H1 (cell line): Measurements from ENCODE around the gene ENTPD8. TPM values are rescaled to one million over a fixed set of nuclear protein-coding genes. Genes with fewer than 3 reads are reported as not detected.

Experiments
- CTCF ChIA-PET: fragments of 300-600 bp; sonication (Branson Sonifier 250); formaldehyde crosslinking; loops from one replicate; lab custom pipeline; 2021; ENCODE audit not compliant: partially characterized antibody; lab: Charles Lee
- POLR2A ChIA-PET: fragments of 300-600 bp; sonication (Branson Sonifier 250); formaldehyde crosslinking; loops from one replicate; lab custom pipeline; 2021; ENCODE audit warnings: inconsistent platforms; ENCODE audit not compliant: partially characterized antibody; lab: Charles Lee
- DNase-seq, 2 experiments: peaks; one replicate each; pipeline versions ENCODE4 v3.0.0 to v3.0.0-alpha.2; 2010 to 2022; ENCODE audit warnings: low spot score in 2 of 2, low read depth in 1 of 2, mixed read lengths in 1 of 2
- FAIRE-seq: peaks from 2 replicates; lab custom pipeline; 2011; peaks lifted over from hg19 to GRCh38; lab: Jason Lieb, UNC
- H2AFZ ChIP-seq: 2 replicates; pipeline ENCODE4 v1.8.1; 2012; ENCODE audit warnings: low read length, inconsistent platforms
- H2AK5ac ChIP-seq: 2 replicates; pipeline ENCODE4 v1.6.1; 2013; ENCODE audit warnings: low read depth, low read length
- H2BK120ac ChIP-seq: replicated peaks from 2 replicates; pipeline ENCODE3; 2013; ENCODE audit warnings: low read depth, low read length, inconsistent platforms
- H2BK12ac ChIP-seq: 2 replicates; pipeline ENCODE4 v1.6.1; 2013; ENCODE audit warnings: low read depth, low read length
- H2BK15ac ChIP-seq: 2 replicates; pipeline ENCODE4 v1.6.1; 2013; ENCODE audit warnings: low read length
- H2BK20ac ChIP-seq: 2 replicates; pipeline ENCODE4 v1.6.1; 2013; ENCODE audit warnings: low read length
- H2BK5ac ChIP-seq: 2 replicates; pipeline ENCODE4 v1.6.1; 2013; ENCODE audit warnings: low read depth, low read length
- H3K14ac ChIP-seq: 2 replicates; pipeline ENCODE4 v1.6.1; 2013; ENCODE audit warnings: inconsistent platforms; ENCODE audit not compliant: insufficient read length
- H3K18ac ChIP-seq: 2 replicates; pipeline ENCODE4 v1.6.1; 2013; ENCODE audit warnings: low read length; ENCODE audit errors: extremely low read depth
- H3K23ac ChIP-seq: 2 replicates; pipeline ENCODE4 v1.6.1; 2013; ENCODE audit warnings: inconsistent platforms; ENCODE audit not compliant: insufficient read length
- H3K23me2 ChIP-seq: 2 replicates; pipeline ENCODE4 v1.6.1; 2013; ENCODE audit warnings: low read depth, low read length
- H3K27ac ChIP-seq: 2 replicates; pipeline ENCODE4 v1.6.1; 2011; ENCODE audit warnings: low read depth, low read length, inconsistent platforms
- H3K27me3 ChIP-seq, 4 experiments: replicated peaks in 1 of 4; 1 replicate in 1 of 4; 2 replicates in 3 of 4; pipeline versions ENCODE4 v1.6.1 to v1.8.1; 2011 to 2013; ENCODE audit warnings: low read length in 3 of 4, mild to moderate bottlenecking in 3 of 4, inconsistent platforms in 2 of 4, mixed read lengths in 2 of 4, moderate library complexity in 1 of 4; ENCODE audit not compliant: control insufficient read depth in 3 of 4, insufficient read depth in 3 of 4; ENCODE audit errors: extremely low read depth in 1 of 4
- H3K36me3 ChIP-seq, 4 experiments: 2 replicates each; pipeline versions ENCODE4 v1.6.1 to v1.8.1; 2011 to 2013; ENCODE audit warnings: mild to moderate bottlenecking in 4 of 4, low read length in 3 of 4, moderate library complexity in 2 of 4, control low read depth in 1 of 4, inconsistent platforms in 1 of 4; ENCODE audit not compliant: insufficient read depth in 4 of 4, control insufficient read depth in 2 of 4
- H3K4ac ChIP-seq: replicated peaks from 2 replicates; pipeline ENCODE3; 2013; ENCODE audit warnings: low read length, low read depth, mixed read lengths, inconsistent platforms; ENCODE audit not compliant: insufficient read length
- H3K4me1 ChIP-seq, 4 experiments: replicated peaks in 1 of 4; 1 replicate in 1 of 4; 2 replicates in 3 of 4; pipeline versions ENCODE4 v1.6.1 to v1.8.1; 2011 to 2013; ENCODE audit warnings: low read length in 3 of 4, inconsistent platforms in 2 of 4, mixed read lengths in 1 of 4; ENCODE audit not compliant: insufficient read depth in 4 of 4, control insufficient read depth in 3 of 4
- H3K4me2 ChIP-seq, 2 experiments: 2 replicates each; pipeline versions ENCODE4 v1.6.1 to v1.8.1; 2011 to 2013; ENCODE audit warnings: low read depth in 2 of 2, low read length in 2 of 2, control low read depth in 1 of 2, inconsistent platforms in 1 of 2, mild to moderate bottlenecking in 1 of 2; ENCODE audit not compliant: insufficient read depth in 1 of 2
- H3K4me3 ChIP-seq, 4 experiments: fragments of 200-600, 300-600 bp in 1 of 4; sonication (generic), shearing (Covaris generic), sonication (Bioruptor Twin) in 1 of 4; 2 replicates each; pipeline versions ENCODE4 v1.5.1 to v1.8.1; 2011 to 2016; ENCODE audit warnings: low read length in 4 of 4, low read depth in 3 of 4, control low read depth in 2 of 4, inconsistent platforms in 2 of 4, mild to moderate bottlenecking in 2 of 4, mixed read lengths in 1 of 4, moderate library complexity in 1 of 4; ENCODE audit not compliant: insufficient read depth in 2 of 4; ENCODE audit errors: extremely low read depth in 1 of 4
- H3K56ac ChIP-seq: replicated peaks from 2 replicates; pipeline ENCODE3; 2013; ENCODE audit warnings: low read depth, mild to moderate bottlenecking, mixed read lengths, low read length, inconsistent platforms; ENCODE audit not compliant: insufficient read length
- H3K79me1 ChIP-seq: 2 replicates; pipeline ENCODE4 v1.6.1; 2013; ENCODE audit warnings: low read depth, low read length, control low read depth
- H3K79me2 ChIP-seq, 2 experiments: 2 replicates each; pipeline versions ENCODE4 v1.6.1 to v1.8.1; 2012 to 2013; ENCODE audit warnings: low read length in 2 of 2, mild to moderate bottlenecking in 2 of 2, inconsistent platforms in 1 of 2; ENCODE audit not compliant: insufficient read depth in 2 of 2, control insufficient read depth in 1 of 2
- H3K9ac ChIP-seq, 4 experiments: replicated peaks in 1 of 4; 1 replicate in 1 of 4; 2 replicates in 3 of 4; pipeline versions ENCODE4 v1.6.1 to v1.8.1; 2011 to 2013; ENCODE audit warnings: low read depth in 3 of 4, low read length in 3 of 4, control low read depth in 2 of 4, mild to moderate bottlenecking in 2 of 4, moderate library complexity in 2 of 4, inconsistent platforms in 1 of 4; ENCODE audit errors: extremely low read depth in 1 of 4
- H3K9me3 ChIP-seq, 2 experiments: 2 replicates each; pipeline versions ENCODE4 v1.6.1 to v1.8.1; 2012 to 2013; ENCODE audit warnings: mild to moderate bottlenecking in 2 of 2, moderate library complexity in 2 of 2, control low read depth in 1 of 2, inconsistent platforms in 1 of 2, low read depth in 1 of 2, low read length in 1 of 2, mixed read lengths in 1 of 2; ENCODE audit not compliant: insufficient read depth in 2 of 2
- H4K20me1 ChIP-seq, 2 experiments: replicated peaks in 1 of 2; 2 replicates each; pipeline versions ENCODE3 to v1.8.1; 2011 to 2013; ENCODE audit warnings: inconsistent platforms in 2 of 2, low read length in 2 of 2, mild to moderate bottlenecking in 1 of 2; ENCODE audit not compliant: insufficient read depth in 2 of 2, control insufficient read depth in 1 of 2
- H4K5ac ChIP-seq: 2 replicates; pipeline ENCODE4 v1.6.1; 2013; ENCODE audit warnings: low read length, low read depth, mixed read lengths, inconsistent platforms; ENCODE audit not compliant: insufficient read length
- H4K8ac ChIP-seq: 2 replicates; pipeline ENCODE4 v1.8.0; 2013; ENCODE audit warnings: mild to moderate bottlenecking, moderate library complexity, low read length, inconsistent platforms; ENCODE audit not compliant: insufficient read depth; ENCODE audit errors: extremely low read depth
- H4K91ac ChIP-seq: replicated peaks from 2 replicates; pipeline ENCODE3; 2013; ENCODE audit warnings: low read length, mixed read lengths, inconsistent platforms; ENCODE audit not compliant: insufficient read length
- ASH2L ChIP-seq: fragments of 200-600, 300-600 bp; sonication (generic); IDR thresholded peaks from one replicate; pipeline ENCODE4 v1.7.1; 2017; ENCODE audit warnings: low read length
- ATF3 ChIP-seq: IDR thresholded peaks from 2 replicates; pipeline ENCODE4 v1.6.1; 2011; ENCODE audit warnings: low read depth, mild to moderate bottlenecking, low read length; ENCODE audit not compliant: insufficient read depth
- BRCA1 ChIP-seq: IDR thresholded peaks from 2 replicates; pipeline ENCODE4 v1.6.1; 2012; ENCODE audit warnings: low read depth, low read length, improper control_type of control experiment
- CEBPB ChIP-seq: IDR thresholded peaks from 2 replicates; pipeline ENCODE4 v1.6.1; 2012; ENCODE audit warnings: low read depth, low read length
- CHD1 ChIP-seq: IDR thresholded peaks from 2 replicates; pipeline ENCODE4 v1.6.1; 2012; ENCODE audit warnings: low read depth, low read length, improper control_type of control experiment
- CHD2 ChIP-seq: IDR thresholded peaks from 2 replicates; pipeline ENCODE4 v1.6.1; 2012; ENCODE audit warnings: low read length, improper control_type of control experiment
- EGR1 ChIP-seq: IDR thresholded peaks from 2 replicates; pipeline ENCODE4 v1.6.1; 2011; ENCODE audit warnings: low read depth, low read length, borderline replicate concordance
- GTF2F1 ChIP-seq: IDR thresholded peaks from 2 replicates; pipeline ENCODE4 v1.6.1; 2012; ENCODE audit warnings: low read depth, low read length, improper control_type of control experiment, borderline replicate concordance
- SP4 ChIP-seq: IDR thresholded peaks from 2 replicates; pipeline ENCODE4 v1.6.1; 2012; ENCODE audit warnings: low read length, inconsistent platforms
- SRF ChIP-seq: IDR thresholded peaks from 2 replicates; pipeline ENCODE4 v1.6.1; 2011; ENCODE audit warnings: mild to moderate bottlenecking, low read depth, low read length, moderate library complexity
- TCF12 ChIP-seq: IDR thresholded peaks from 2 replicates; pipeline ENCODE4 v1.6.1; 2011; ENCODE audit warnings: low read depth, mild to moderate bottlenecking, low read length
- WGBS, 2 experiments: shearing (Covaris generic) in 1 of 2; methylation state at CpG; one replicate each; pipeline versions ENCODE4 v1.1.6 to v1.1.7; 2013 to 2015; ENCODE audit warnings: low lambda C conversion rate in 2 of 2, mixed read lengths in 2 of 2, inconsistent platforms in 1 of 2, low coverage in 1 of 2, missing lambda C conversion rate in 1 of 2; ENCODE audit not compliant: insufficient replicate concordance in 2 of 2, insufficient coverage in 1 of 2, insufficient read length in 1 of 2; ENCODE audit errors: extremely low coverage in 1 of 2, missing lambda C conversion rate in 1 of 2; 5-methylcytosine and 5-hydroxymethylcytosine counted together
- polyA plus RNA-seq, 7 experiments: library from polyadenylated mRNA; depleted of rRNA in 3 of 7; stranded (reverse) in 5 of 7; unstranded in 2 of 7; fragments of >200 nt in 5 of 7; fragments of 200-250 nt in 2 of 7; gene quantifications; 1 replicate in 5 of 7; 2 replicates in 1 of 7; 4 replicates in 1 of 7; pipeline versions ENCODE4 v1.2.1 to v1.2.3, GENCODE V29; 2011 to 2013; ENCODE audit warnings: missing spikeins in 2 of 7, mixed read lengths in 2 of 7
- total RNA-seq: library from RNA; stranded (reverse); fragmentation: NEBNext Ultra II Directional; extraction: Animal tissue kit (Norgen Biotek cat#: 25700); gene quantifications from 2 replicates; pipeline ENCODE4 v1.2.1, GENCODE V29; 2021

ENTPD8 gene
- total and polyA plus RNA-seq, 2 of the 8 experiments (the other 6 are each of a cell fraction or from before 2014, with no cell fraction given) = 0.48 to 0.51 TPM

GRCh38 chr9:137393176-137394150, 47.7 kb downstream of the ENTPD8 start:
- H3K27ac ChIP-seq = no peak overlapping the region
- FAIRE-seq = no peak
- no peaks in the 10 kb centered on the region for H3K27me3 ChIP-seq
- no peak overlapping the region for H3K14ac ChIP-seq
- DNase-seq = no peak
- no peak overlapping the region for H3K4me2 ChIP-seq
- H4K8ac ChIP-seq = no peak overlapping the region; the same call in 1 of the 2 replicates
- H3K36me3 ChIP-seq = no peaks in the 10 kb centered on the region
- no peak overlapping the region for H2BK120ac ChIP-seq
- H2BK15ac ChIP-seq = no peak overlapping the region
- H2BK5ac ChIP-seq = no peak overlapping the region
- no peak overlapping the region for H3K23ac ChIP-seq
- CTCF ChIA-PET = interaction anchor here (1.2 kb wide), 1 partner anchor 11 kb away, joined by 3 read pairs; no protein-coding TSS in a partner anchor
- H4K91ac ChIP-seq = no peak overlapping the region
- no peaks in the 10 kb centered on the region; a peak in 1 of 7 replicates for H3K4me1 ChIP-seq
- no peak overlapping the region for H2AK5ac ChIP-seq
- H2BK12ac ChIP-seq = no peak overlapping the region
- no peak overlapping the region for H2BK20ac ChIP-seq
- no peak overlapping the region for H3K18ac ChIP-seq
- no peaks in the 10 kb centered on the region for H3K79me2 ChIP-seq
- no peak overlapping the region for H2AFZ ChIP-seq
- no peak overlapping the region for H3K4ac ChIP-seq
- no peaks in the 10 kb centered on the region for H3K79me1 ChIP-seq
- H3K23me2 ChIP-seq = no peaks in the 10 kb centered on the region
- H3K56ac ChIP-seq = no peak overlapping the region
- H4K20me1 ChIP-seq = peaks cover 0 to 7% of the 10 kb centered on the region in 2 experiments
- 91% methylated on average over 28 of the region's 28 CpGs; no CpG with 5 or more reads in 1 of the 2 experiments for WGBS, 2 experiments
- no peak overlapping the region for H4K5ac ChIP-seq
- H3K9me3 ChIP-seq = no peaks in the 10 kb centered on the region
- no peak overlapping the region for H3K4me3 ChIP-seq
- H3K9ac ChIP-seq = no peak overlapping the region
- POLR2A ChIA-PET = interaction anchor here (0.6 kb wide), 1 partner anchor 36 kb away, joined by 5 read pairs; no protein-coding TSS in a partner anchor
- TF ChIP-seq EGR1 = no peak
- no peak for TF ChIP-seq SRF
- TF ChIP-seq GTF2F1 = no peak
- no peak for TF ChIP-seq ATF3
- TF ChIP-seq CEBPB = no peak
- TF ChIP-seq CHD1 = no peak
- no peak for TF ChIP-seq CHD2
- no peak for TF ChIP-seq BRCA1
- TF ChIP-seq TCF12 = no peak
- TF ChIP-seq ASH2L = no peak
- TF ChIP-seq SP4 = no peak
